ENCODE measurements around the gene PRMT7. TPM values are rescaled to one million over a fixed set of nuclear protein-coding genes. Genes with fewer than 3 reads are reported as not detected.
A peak's percentile ranks its signal among the peaks of the same experiment; 100 is the strongest.

Gene PRMT7
- total RNA-seq, 4 donors from 2014 or later = 74.1 to 91.5 (median 78.0) TPM

GRCh38 chr16:68291227-68291626 lies 19.6 kb upstream of the PRMT7 start:
- H3K9me3 ChIP-seq = no peaks in the 10 kb centered on the region
- no peak overlapping the region for H3K4me3 ChIP-seq
- no peak for DNase-seq (ENCODE audit: low spot score in 2 of 2)
- WGBS, 2 donors = 85 to 88% methylated on average over 4 of the region's 4 CpGs
- peaks cover 0 to 64% (median 35%) of the 10 kb centered on the region in 4 donors for H3K4me1 ChIP-seq
- no peak for TF ChIP-seq CTCF (IDR thresholded peaks at IDR 0.05)
- no peak for TF ChIP-seq EP300 (IDR thresholded peaks at IDR 0.05)
- TF ChIP-seq POLR2A (IDR thresholded peaks at IDR 0.05) = no peak
- no peaks in the 10 kb centered on the region for H3K27me3 ChIP-seq
- H3K27ac ChIP-seq = peak overlapping the region in 1 of 4 donors; percentile 88
- H3K36me3 ChIP-seq = peaks cover 0 to 75% (median 3%) of the 10 kb centered on the region in 3 donors

- Histone ChIP-seq H3K27ac (peak overlapping the region in 2 of 4 donors; percentile 1 to 47), H3K4me1 (peaks cover 0 to 61% (median 24%) of the 10 kb centered on the region in 4 donors), H3K36me3 (peaks cover 0 to 82% (median 3%) of the 10 kb centered on the region in 3 donors), H3K9me3 (no peaks in the 10 kb centered on the region), H3K4me3 (no peak overlapping the region), H3K27me3 (no peaks in the 10 kb centered on the region)
- no peak for TF ChIP-seq CTCF (IDR thresholded peaks at IDR 0.05)
- no peak for TF ChIP-seq EP300 (IDR thresholded peaks at IDR 0.05)
- 94 to 96% methylated on average over 5 of the region's 5 CpGs for WGBS, 2 donors
- no peak for DNase-seq (ENCODE audit: low spot score in 2 of 2)
Measured at GRCh38 chr16:68292425-68292824, 18.4 kb upstream of the PRMT7 start.

GRCh38 chr16:68296291-68296690 lies 14.5 kb upstream of the PRMT7 start:
- H3K27ac ChIP-seq = peak overlapping the region in 2 of 4 donors; percentile 50 to 52
- H3K4me1 ChIP-seq = peaks cover 0 to 22% (median 0%) of the 10 kb centered on the region in 4 donors
- H3K36me3 ChIP-seq = peaks cover 0 to 100% (median 24%) of the 10 kb centered on the region in 3 donors
- no peaks in the 10 kb centered on the region for H3K9me3 ChIP-seq
- H3K4me3 ChIP-seq = no peak overlapping the region
- no peak for DNase-seq (ENCODE audit: low spot score in 2 of 2)
- no peak for TF ChIP-seq POLR2A (IDR thresholded peaks at IDR 0.05)
- TF ChIP-seq EP300 (IDR thresholded peaks at IDR 0.05) = no peak
- TF ChIP-seq CTCF (IDR thresholded peaks at IDR 0.05) = no peak
- H3K27me3 ChIP-seq = no peaks in the 10 kb centered on the region
- WGBS, 2 donors = 74 to 75% methylated on average over 12 of the region's 12 CpGs

GRCh38 chr16:68296693-68297092 lies 14.1 kb upstream of the PRMT7 start:
- Histone ChIP-seq H3K36me3 (peaks cover 0 to 100% (median 26%) of the 10 kb centered on the region in 3 donors), H3K27ac (peak overlapping the region in 2 of 4 donors; percentile 1 to 52)

More at GRCh38 chr16:68296693-68297092, 14.1 kb upstream of the PRMT7 start:
- TF ChIP-seq POLR2A (IDR thresholded peaks at IDR 0.05) (no peak), EP300 (IDR thresholded peaks at IDR 0.05) (no peak), CTCF (IDR thresholded peaks at IDR 0.05) (no peak)
- Histone ChIP-seq H3K4me3 (no peak overlapping the region), H3K27me3 (no peaks in the 10 kb centered on the region), H3K4me1 (peaks cover 0 to 20% (median 0%) of the 10 kb centered on the region in 4 donors), H3K9me3 (no peaks in the 10 kb centered on the region)
- WGBS, 2 donors = 78 to 83% methylated on average over 6 of the region's 6 CpGs
- no peak for DNase-seq (ENCODE audit: low spot score in 2 of 2)
